Measurements from ENCODE around the gene MTFP1.
A peak's percentile ranks its signal among the peaks of the same experiment; 100 is the strongest.
"Not testable (repeated sequence)": the region's sequence is repeated elsewhere in the genome, so short reads cannot be mapped to it uniquely, and the experiment has no call there.

MTFP1 gene

GRCh38 chr22:30402028-30402765 lies 23.4 kb upstream of the MTFP1 start:
- DNase-seq (ENCODE audit: low read depth): no peak

DNA sequence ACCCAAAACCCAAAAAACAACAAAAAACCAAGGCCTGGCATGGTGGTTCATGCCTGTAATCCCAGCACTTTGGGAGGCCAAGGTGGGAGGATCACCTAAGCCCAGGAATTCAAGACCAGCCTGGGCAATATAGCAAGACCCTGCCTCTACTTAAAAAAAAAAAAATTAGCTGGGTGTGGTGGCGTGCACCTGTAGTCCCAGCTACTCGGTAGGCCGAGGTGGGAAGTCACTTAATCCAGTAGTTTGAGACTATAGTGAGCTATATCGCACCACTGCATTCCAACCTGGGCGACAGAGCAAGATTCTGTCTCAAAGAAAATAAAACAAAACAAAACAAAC lies 22.8 kb upstream of the MTFP1 start:
- not testable (repeated sequence) for DNase-seq (ENCODE audit: low read depth)

DNA sequence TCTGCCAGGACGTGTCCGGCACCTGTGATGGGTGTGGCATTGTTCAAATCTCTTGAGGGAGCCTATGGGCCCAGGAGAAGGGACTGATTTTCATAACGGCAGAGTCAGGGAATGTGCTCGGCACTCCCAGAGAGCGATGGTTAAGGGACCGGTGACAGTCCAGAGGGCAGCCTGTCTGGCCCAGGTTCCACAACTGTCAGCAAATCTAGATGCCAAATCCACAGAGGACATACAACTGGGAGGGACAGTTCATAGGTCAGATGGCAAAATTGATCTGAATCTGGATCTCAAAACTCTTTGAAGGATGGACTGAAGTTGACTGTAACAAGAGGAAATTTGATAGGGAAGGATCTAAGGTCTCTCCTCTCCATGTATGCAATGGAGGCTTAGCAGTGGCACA lies 21.3 kb upstream of the MTFP1 start:
- no peak for DNase-seq (ENCODE audit: low read depth)

GRCh38 chr22:30405731-30406130 lies 19.8 kb upstream of the MTFP1 start:
- no peak for DNase-seq (ENCODE audit: low read depth)

DNA sequence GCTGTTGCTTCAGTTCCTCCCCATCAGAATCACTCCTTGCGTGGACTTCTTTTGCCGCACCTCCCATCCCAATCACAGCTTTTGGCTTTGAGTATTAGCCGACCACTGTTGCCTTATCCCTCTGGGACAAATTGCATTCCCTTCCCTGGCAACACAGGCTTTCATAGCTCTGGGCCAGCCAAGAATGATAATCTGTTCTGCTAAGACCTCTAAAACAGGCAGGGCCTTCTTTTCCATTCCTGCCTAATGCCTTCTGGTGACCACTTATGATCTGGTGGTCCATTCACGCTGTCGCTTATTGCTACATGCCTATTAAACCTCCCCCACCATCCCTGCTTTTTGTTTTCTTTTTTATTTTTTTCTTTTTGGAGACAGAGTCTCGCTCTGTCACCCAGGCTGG lies 19.2 kb upstream of the MTFP1 start:
- DNase-seq (ENCODE audit: low read depth): no peak

- DNase-seq (ENCODE audit: low read depth): peak; percentile 96
Measured at GRCh38 chr22:30408388-30409102, 17.0 kb upstream of the MTFP1 start.

GRCh38 chr22:30411780-30412179 lies 13.8 kb upstream of the MTFP1 start:
- DNase-seq (ENCODE audit: low read depth): no peak

DNA sequence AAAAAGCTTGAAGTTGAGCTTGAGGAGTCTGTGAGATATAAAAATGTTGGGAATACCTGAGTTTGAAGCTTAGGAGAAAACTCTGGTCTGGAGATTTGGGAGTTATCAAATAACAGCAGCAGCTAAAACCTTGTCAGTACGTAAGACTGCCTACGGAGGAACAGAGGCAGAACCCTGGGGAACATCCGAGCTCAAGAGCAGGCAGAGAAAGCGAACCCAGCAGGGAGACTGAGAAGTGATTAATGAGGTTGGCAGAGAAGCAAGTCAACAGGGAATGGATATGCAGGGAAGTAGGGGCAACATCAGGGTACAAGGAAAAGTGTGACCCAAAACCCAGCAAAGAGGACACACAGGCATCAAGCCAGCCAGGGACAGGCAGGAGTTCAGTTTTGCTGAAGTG lies 12.6 kb upstream of the MTFP1 start:
- DNase-seq (ENCODE audit: low read depth): no peak

DNA sequence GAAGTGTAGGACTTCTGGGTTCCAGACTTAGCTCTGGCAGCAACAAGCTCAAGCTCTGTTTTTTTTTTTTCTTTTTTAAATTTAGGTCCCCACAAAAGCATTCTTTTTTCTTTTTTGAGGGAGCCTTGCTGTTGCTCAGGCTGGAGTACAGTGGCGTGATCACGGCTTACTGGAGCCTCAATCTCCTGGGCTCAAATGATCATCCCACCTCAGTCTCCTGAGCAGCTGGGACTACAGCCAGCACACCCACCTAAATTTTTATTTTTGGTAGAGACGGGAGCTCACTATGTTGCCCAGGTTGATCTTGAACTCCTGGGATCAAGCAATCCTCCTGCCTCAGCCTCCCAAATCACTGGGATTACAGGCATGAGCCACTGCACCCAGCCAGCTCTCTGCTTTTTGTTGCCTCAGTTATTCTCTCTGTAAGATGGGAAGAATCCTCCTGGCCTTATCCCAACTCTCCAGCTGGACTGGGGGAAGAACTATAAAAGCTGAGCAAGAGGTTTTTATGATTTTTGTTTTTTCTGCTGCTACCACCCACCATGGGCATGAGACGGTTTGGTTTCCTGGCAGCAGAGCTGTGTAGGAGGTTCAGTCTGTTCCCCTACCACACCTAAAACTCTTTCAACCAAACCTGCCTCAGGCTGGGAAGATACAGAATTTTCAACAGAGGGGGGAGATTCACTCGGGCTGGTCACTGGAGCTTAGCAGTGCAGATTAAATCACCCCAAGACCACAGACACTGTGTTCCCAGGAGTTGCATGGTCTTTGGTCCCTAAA lies 11.6 kb upstream of the MTFP1 start:
- DNase-seq (ENCODE audit: low read depth): no peak

DNA sequence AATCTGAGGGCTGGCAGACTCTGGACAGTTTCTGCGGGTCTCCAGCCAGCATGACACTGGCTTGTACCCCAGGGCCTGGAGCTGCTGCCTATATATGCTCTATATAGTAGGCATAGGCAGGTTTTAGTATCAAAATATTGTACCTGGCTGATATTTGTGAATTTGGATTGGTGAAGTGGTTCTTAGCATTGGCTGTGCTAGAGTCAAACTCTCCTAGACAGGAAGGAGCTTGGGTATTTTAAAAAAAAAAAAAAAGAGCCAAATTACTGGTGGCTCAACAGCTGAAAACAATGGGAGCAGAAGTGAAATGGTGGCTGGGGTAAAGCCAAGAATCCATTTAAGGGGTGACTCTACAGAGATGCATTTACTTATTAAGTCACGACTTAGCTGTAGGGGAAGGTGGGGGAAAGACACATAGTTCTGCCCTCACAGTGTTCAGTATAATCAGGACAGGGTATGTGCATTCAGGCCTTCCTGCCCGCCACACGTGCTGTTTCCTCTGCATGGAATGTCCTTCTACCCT lies 11.0 kb upstream of the MTFP1 start:
- DNase-seq (ENCODE audit: low read depth): peak; percentile 53

DNA sequence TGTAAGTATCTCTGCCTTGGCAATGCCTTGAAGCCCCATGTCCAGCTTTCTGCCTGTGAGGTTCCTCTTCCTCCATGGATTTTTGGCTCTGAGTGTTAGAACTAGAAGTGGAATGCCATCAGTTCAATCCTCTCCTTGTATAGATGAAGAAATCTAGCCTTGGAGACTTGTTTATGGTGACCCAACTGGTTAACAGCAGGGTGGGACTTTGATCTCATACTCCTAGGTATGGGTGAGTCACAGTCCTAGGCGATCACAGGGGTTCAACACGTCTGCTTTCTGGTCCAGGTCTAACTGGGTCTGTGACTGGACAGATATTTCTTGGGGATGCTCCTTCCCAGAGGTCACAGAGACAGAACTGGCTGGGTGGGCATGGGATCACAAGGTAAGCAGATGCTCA lies 9.2 kb upstream of the MTFP1 start:
- DNase-seq (ENCODE audit: low read depth): no peak

GRCh38 chr22:30416837-30417236 lies 8.7 kb upstream of the MTFP1 start:
- DNase-seq (ENCODE audit: low read depth): no peak

GRCh38 chr22:30420347-30421125 lies 5.0 kb upstream of the MTFP1 start:
- peak; percentile 88 for DNase-seq (ENCODE audit: low read depth)

DNA sequence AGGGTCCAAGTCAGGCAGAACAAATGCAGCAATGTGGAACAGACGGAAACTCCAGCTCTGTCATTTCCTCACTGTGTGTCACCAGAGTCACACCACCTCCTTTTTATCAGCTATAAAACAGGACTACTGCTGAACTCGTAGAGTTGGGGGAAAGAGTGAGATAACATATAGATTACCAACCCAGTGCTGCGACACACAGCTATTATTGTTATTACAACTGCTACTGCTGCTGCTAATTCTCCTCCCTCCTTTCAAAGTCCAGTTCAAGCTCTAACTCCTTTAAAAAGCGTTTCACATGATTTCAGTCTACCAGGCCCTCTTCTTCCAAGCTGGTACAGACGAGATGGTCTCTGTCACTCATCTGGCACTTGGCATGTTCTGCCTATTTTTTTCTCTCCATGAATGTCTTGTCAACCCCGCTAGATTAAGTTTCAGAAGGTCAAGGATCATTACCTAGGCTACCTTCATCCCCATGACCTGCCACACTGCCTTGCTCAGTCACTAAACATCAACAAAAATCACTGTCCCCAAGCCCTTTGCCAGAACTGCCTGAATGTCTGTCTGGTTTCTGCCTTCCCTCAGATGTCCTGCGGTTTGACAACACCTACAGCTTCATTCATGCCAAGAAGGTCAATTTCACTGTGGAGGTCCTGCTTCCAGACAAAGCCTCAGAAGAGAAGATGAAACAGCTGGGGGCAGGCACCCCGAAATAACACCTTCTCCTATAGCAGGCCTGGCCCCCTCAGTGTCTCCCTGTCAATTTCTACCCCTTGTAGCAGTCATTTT lies 3.7 kb upstream of the MTFP1 start:
- peak; percentile 24 for DNase-seq (ENCODE audit: low read depth)

GRCh38 chr22:30422481-30423300 lies 2.9 kb upstream of the MTFP1 start:
- DNase-seq (ENCODE audit: low read depth): peak; percentile 97

- no peak for DNase-seq (ENCODE audit: low read depth)
Measured at GRCh38 chr22:30423301-30423958, 2.1 kb upstream of the MTFP1 start.

- peak; percentile 100 for DNase-seq (ENCODE audit: low read depth)
Measured at GRCh38 chr22:30423959-30424533, 1.5 kb upstream of the MTFP1 start.

DNA sequence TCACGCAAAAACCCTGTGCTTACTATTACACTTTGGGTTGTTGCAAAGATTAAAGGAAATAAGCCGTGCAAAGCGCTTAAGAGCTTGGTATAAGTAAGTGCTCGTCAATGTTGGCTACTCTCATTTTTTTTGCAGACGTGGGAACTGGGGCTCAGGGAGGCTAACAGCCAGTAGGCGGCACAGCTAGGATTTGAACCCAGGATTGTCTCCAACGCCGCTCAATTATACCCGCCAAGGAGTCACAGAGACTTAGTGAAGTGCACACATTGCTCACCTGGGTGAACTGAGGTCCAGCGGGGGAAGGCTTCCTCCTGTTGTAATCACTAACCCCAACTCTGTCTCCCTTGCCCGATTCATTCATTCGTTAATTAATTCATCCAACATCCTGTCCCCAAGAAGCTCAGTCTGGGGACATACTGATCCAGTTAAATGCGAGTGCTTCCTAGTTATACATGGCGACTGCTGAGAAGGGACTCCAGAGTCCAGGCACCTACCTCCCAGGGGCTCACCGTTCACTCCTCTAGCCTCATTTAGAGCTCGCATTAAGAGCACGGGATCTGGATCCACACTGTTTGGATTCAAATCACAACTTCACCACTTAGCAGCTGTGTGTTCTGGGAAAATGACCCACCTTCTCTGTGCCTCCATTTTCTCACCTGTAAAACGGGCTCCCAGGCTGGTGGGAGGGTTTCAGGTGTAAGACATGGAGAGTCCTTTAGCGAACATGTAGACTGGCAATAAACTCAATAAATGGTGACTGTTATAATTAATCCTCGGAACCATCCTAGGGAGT lies 838 bp upstream of the MTFP1 start:
- DNase-seq (ENCODE audit: low read depth): peak; percentile 52

- no peak for DNase-seq (ENCODE audit: low read depth)
Measured at GRCh38 chr22:30425327-30425615, 297 bp upstream of the MTFP1 start.
